H1 (cell line): ENCODE measurements around the gene NT5E. TPM values are rescaled to one million over a fixed set of nuclear protein-coding genes. Genes with fewer than 3 reads are reported as not detected.

ENCODE experiments used
- CTCF ChIA-PET: fragments of 300-600 bp; sonication (Branson Sonifier 250); formaldehyde crosslinking; loops from one replicate; lab custom pipeline; 2021; ENCODE audit not compliant: partially characterized antibody; lab: Charles Lee
- POLR2A ChIA-PET: fragments of 300-600 bp; sonication (Branson Sonifier 250); formaldehyde crosslinking; loops from one replicate; lab custom pipeline; 2021; ENCODE audit warnings: inconsistent platforms; ENCODE audit not compliant: partially characterized antibody; lab: Charles Lee
- DNase-seq, 2 experiments: peaks; one replicate each; pipeline versions ENCODE4 v3.0.0 to v3.0.0-alpha.2; 2010 to 2022; ENCODE audit warnings: low spot score in 2 of 2, low read depth in 1 of 2, mixed read lengths in 1 of 2
- FAIRE-seq: peaks from 2 replicates; lab custom pipeline; 2011; peaks lifted over from hg19 to GRCh38; lab: Jason Lieb, UNC
- H2AFZ ChIP-seq: 2 replicates; pipeline ENCODE4 v1.8.1; 2012; ENCODE audit warnings: low read length, inconsistent platforms
- H2AK5ac ChIP-seq: 2 replicates; pipeline ENCODE4 v1.6.1; 2013; ENCODE audit warnings: low read depth, low read length
- H2BK120ac ChIP-seq: replicated peaks from 2 replicates; pipeline ENCODE3; 2013; ENCODE audit warnings: low read depth, low read length, inconsistent platforms
- H2BK12ac ChIP-seq: 2 replicates; pipeline ENCODE4 v1.6.1; 2013; ENCODE audit warnings: low read depth, low read length
- H2BK15ac ChIP-seq: 2 replicates; pipeline ENCODE4 v1.6.1; 2013; ENCODE audit warnings: low read length
- H2BK20ac ChIP-seq: 2 replicates; pipeline ENCODE4 v1.6.1; 2013; ENCODE audit warnings: low read length
- H2BK5ac ChIP-seq: 2 replicates; pipeline ENCODE4 v1.6.1; 2013; ENCODE audit warnings: low read depth, low read length
- H3K14ac ChIP-seq: 2 replicates; pipeline ENCODE4 v1.6.1; 2013; ENCODE audit warnings: inconsistent platforms; ENCODE audit not compliant: insufficient read length
- H3K18ac ChIP-seq: 2 replicates; pipeline ENCODE4 v1.6.1; 2013; ENCODE audit warnings: low read length; ENCODE audit errors: extremely low read depth
- H3K23ac ChIP-seq: 2 replicates; pipeline ENCODE4 v1.6.1; 2013; ENCODE audit warnings: inconsistent platforms; ENCODE audit not compliant: insufficient read length
- H3K23me2 ChIP-seq: 2 replicates; pipeline ENCODE4 v1.6.1; 2013; ENCODE audit warnings: low read depth, low read length
- H3K27ac ChIP-seq: 2 replicates; pipeline ENCODE4 v1.6.1; 2011; ENCODE audit warnings: low read depth, low read length, inconsistent platforms
- H3K27me3 ChIP-seq, 4 experiments: replicated peaks in 1 of 4; 1 replicate in 1 of 4; 2 replicates in 3 of 4; pipeline versions ENCODE4 v1.6.1 to v1.8.1; 2011 to 2013; ENCODE audit warnings: low read length in 3 of 4, mild to moderate bottlenecking in 3 of 4, inconsistent platforms in 2 of 4, mixed read lengths in 2 of 4, moderate library complexity in 1 of 4; ENCODE audit not compliant: control insufficient read depth in 3 of 4, insufficient read depth in 3 of 4; ENCODE audit errors: extremely low read depth in 1 of 4
- H3K36me3 ChIP-seq, 4 experiments: 2 replicates each; pipeline versions ENCODE4 v1.6.1 to v1.8.1; 2011 to 2013; ENCODE audit warnings: mild to moderate bottlenecking in 4 of 4, low read length in 3 of 4, moderate library complexity in 2 of 4, control low read depth in 1 of 4, inconsistent platforms in 1 of 4; ENCODE audit not compliant: insufficient read depth in 4 of 4, control insufficient read depth in 2 of 4
- H3K4ac ChIP-seq: replicated peaks from 2 replicates; pipeline ENCODE3; 2013; ENCODE audit warnings: low read length, low read depth, mixed read lengths, inconsistent platforms; ENCODE audit not compliant: insufficient read length
- H3K4me1 ChIP-seq, 4 experiments: replicated peaks in 1 of 4; 1 replicate in 1 of 4; 2 replicates in 3 of 4; pipeline versions ENCODE4 v1.6.1 to v1.8.1; 2011 to 2013; ENCODE audit warnings: low read length in 3 of 4, inconsistent platforms in 2 of 4, mixed read lengths in 1 of 4; ENCODE audit not compliant: insufficient read depth in 4 of 4, control insufficient read depth in 3 of 4
- H3K4me2 ChIP-seq, 2 experiments: 2 replicates each; pipeline versions ENCODE4 v1.6.1 to v1.8.1; 2011 to 2013; ENCODE audit warnings: low read depth in 2 of 2, low read length in 2 of 2, control low read depth in 1 of 2, inconsistent platforms in 1 of 2, mild to moderate bottlenecking in 1 of 2; ENCODE audit not compliant: insufficient read depth in 1 of 2
- H3K4me3 ChIP-seq, 4 experiments: fragments of 200-600, 300-600 bp in 1 of 4; sonication (generic), shearing (Covaris generic), sonication (Bioruptor Twin) in 1 of 4; 2 replicates each; pipeline versions ENCODE4 v1.5.1 to v1.8.1; 2011 to 2016; ENCODE audit warnings: low read length in 4 of 4, low read depth in 3 of 4, control low read depth in 2 of 4, inconsistent platforms in 2 of 4, mild to moderate bottlenecking in 2 of 4, mixed read lengths in 1 of 4, moderate library complexity in 1 of 4; ENCODE audit not compliant: insufficient read depth in 2 of 4; ENCODE audit errors: extremely low read depth in 1 of 4
- H3K56ac ChIP-seq: replicated peaks from 2 replicates; pipeline ENCODE3; 2013; ENCODE audit warnings: low read depth, mild to moderate bottlenecking, mixed read lengths, low read length, inconsistent platforms; ENCODE audit not compliant: insufficient read length
- H3K79me1 ChIP-seq: 2 replicates; pipeline ENCODE4 v1.6.1; 2013; ENCODE audit warnings: low read depth, low read length, control low read depth
- H3K79me2 ChIP-seq, 2 experiments: 2 replicates each; pipeline versions ENCODE4 v1.6.1 to v1.8.1; 2012 to 2013; ENCODE audit warnings: low read length in 2 of 2, mild to moderate bottlenecking in 2 of 2, inconsistent platforms in 1 of 2; ENCODE audit not compliant: insufficient read depth in 2 of 2, control insufficient read depth in 1 of 2
- H3K9ac ChIP-seq, 4 experiments: replicated peaks in 1 of 4; 1 replicate in 1 of 4; 2 replicates in 3 of 4; pipeline versions ENCODE4 v1.6.1 to v1.8.1; 2011 to 2013; ENCODE audit warnings: low read depth in 3 of 4, low read length in 3 of 4, control low read depth in 2 of 4, mild to moderate bottlenecking in 2 of 4, moderate library complexity in 2 of 4, inconsistent platforms in 1 of 4; ENCODE audit errors: extremely low read depth in 1 of 4
- H3K9me3 ChIP-seq, 2 experiments: 2 replicates each; pipeline versions ENCODE4 v1.6.1 to v1.8.1; 2012 to 2013; ENCODE audit warnings: mild to moderate bottlenecking in 2 of 2, moderate library complexity in 2 of 2, control low read depth in 1 of 2, inconsistent platforms in 1 of 2, low read depth in 1 of 2, low read length in 1 of 2, mixed read lengths in 1 of 2; ENCODE audit not compliant: insufficient read depth in 2 of 2
- H4K20me1 ChIP-seq, 2 experiments: replicated peaks in 1 of 2; 2 replicates each; pipeline versions ENCODE3 to v1.8.1; 2011 to 2013; ENCODE audit warnings: inconsistent platforms in 2 of 2, low read length in 2 of 2, mild to moderate bottlenecking in 1 of 2; ENCODE audit not compliant: insufficient read depth in 2 of 2, control insufficient read depth in 1 of 2
- H4K5ac ChIP-seq: 2 replicates; pipeline ENCODE4 v1.6.1; 2013; ENCODE audit warnings: low read length, low read depth, mixed read lengths, inconsistent platforms; ENCODE audit not compliant: insufficient read length
- H4K8ac ChIP-seq: 2 replicates; pipeline ENCODE4 v1.8.0; 2013; ENCODE audit warnings: mild to moderate bottlenecking, moderate library complexity, low read length, inconsistent platforms; ENCODE audit not compliant: insufficient read depth; ENCODE audit errors: extremely low read depth
- H4K91ac ChIP-seq: replicated peaks from 2 replicates; pipeline ENCODE3; 2013; ENCODE audit warnings: low read length, mixed read lengths, inconsistent platforms; ENCODE audit not compliant: insufficient read length
- ATF2 ChIP-seq: IDR thresholded peaks from 2 replicates; pipeline ENCODE4 v1.6.1; 2012; ENCODE audit warnings: low read length, inconsistent platforms
- CTCF ChIP-seq, 3 experiments: IDR thresholded peaks; 1 replicate in 2 of 3; 2 replicates in 1 of 3; pipeline versions ENCODE4 v1.5.1 to v1.6.1; 2011; ENCODE audit warnings: low read length in 3 of 3, mild to moderate bottlenecking in 3 of 3, inconsistent platforms in 2 of 3, low read depth in 1 of 3, moderate library complexity in 1 of 3; ENCODE audit not compliant: insufficient read depth in 1 of 3; ENCODE audit errors: control extremely low read depth in 1 of 3
- HDAC6 ChIP-seq: IDR thresholded peaks from one replicate; pipeline ENCODE4 v1.7.1; 2012; ENCODE audit warnings: low read depth, mild to moderate bottlenecking, inconsistent platforms, low read length, moderate library complexity
- KDM4A ChIP-seq: IDR thresholded peaks from one replicate; pipeline ENCODE4 v1.7.1; 2012; ENCODE audit warnings: low read depth, mild to moderate bottlenecking, moderate library complexity, low read length, inconsistent platforms; ENCODE audit not compliant: severe bottlenecking
- MAX ChIP-seq: IDR thresholded peaks from 2 replicates; pipeline ENCODE4 v1.6.1; 2012; ENCODE audit warnings: inconsistent platforms
- SIX5 ChIP-seq: IDR thresholded peaks from 2 replicates; pipeline ENCODE4 v1.6.1; 2011; ENCODE audit warnings: mild to moderate bottlenecking, low read depth, low read length
- TAF1 ChIP-seq: IDR thresholded peaks from 2 replicates; pipeline ENCODE4 v1.6.1; 2011; ENCODE audit warnings: mild to moderate bottlenecking, low read depth, low read length
- USF2 ChIP-seq: IDR thresholded peaks from 2 replicates; pipeline ENCODE4 v1.6.1; 2011; ENCODE audit warnings: low read length, improper control_type of control experiment
- WGBS, 2 experiments: shearing (Covaris generic) in 1 of 2; methylation state at CpG; one replicate each; pipeline versions ENCODE4 v1.1.6 to v1.1.7; 2013 to 2015; ENCODE audit warnings: low lambda C conversion rate in 2 of 2, mixed read lengths in 2 of 2, inconsistent platforms in 1 of 2, low coverage in 1 of 2, missing lambda C conversion rate in 1 of 2; ENCODE audit not compliant: insufficient replicate concordance in 2 of 2, insufficient coverage in 1 of 2, insufficient read length in 1 of 2; ENCODE audit errors: extremely low coverage in 1 of 2, missing lambda C conversion rate in 1 of 2; 5-methylcytosine and 5-hydroxymethylcytosine counted together
- polyA plus RNA-seq, 7 experiments: library from polyadenylated mRNA; depleted of rRNA in 3 of 7; stranded (reverse) in 5 of 7; unstranded in 2 of 7; fragments of >200 nt in 5 of 7; fragments of 200-250 nt in 2 of 7; gene quantifications; 1 replicate in 5 of 7; 2 replicates in 1 of 7; 4 replicates in 1 of 7; pipeline versions ENCODE4 v1.2.1 to v1.2.3, GENCODE V29; 2011 to 2013; ENCODE audit warnings: missing spikeins in 2 of 7, mixed read lengths in 2 of 7
- total RNA-seq: library from RNA; stranded (reverse); fragmentation: NEBNext Ultra II Directional; extraction: Animal tissue kit (Norgen Biotek cat#: 25700); gene quantifications from 2 replicates; pipeline ENCODE4 v1.2.1, GENCODE V29; 2021

Gene NT5E
- total and polyA plus RNA-seq, 2 of the 8 experiments (the other 6 are each of a cell fraction or from before 2014, with no cell fraction given) = 0.74 to 1.5 TPM

GRCh38 chr6:85464260-85464644, 14.4 kb downstream of the NT5E start:
- CTCF ChIA-PET = interaction anchor here (1.6 to 10.5 kb wide), 4 partner anchors 12 to 81 kb away, joined by 3 to 99 read pairs (median 7); partner anchors contain the start of gene NT5E
- POLR2A ChIA-PET = no interaction called here
- Histone ChIP-seq H2BK15ac (no peak overlapping the region), H2BK5ac (no peak overlapping the region), H3K4me1 (0 out of 7 replicates have a peak, but pooled peaks cover 0 to 4% (median 0%) of the 10 kb centered on the region in 4 experiments), H3K9me3 (no peaks in the 10 kb centered on the region), H4K91ac (no peak overlapping the region), H3K14ac (no peak overlapping the region), H2AFZ (no peak overlapping the region), H3K18ac (no peak overlapping the region), H3K4me2 (no peak overlapping the region), H4K8ac (no peak overlapping the region), H2AK5ac (no peak overlapping the region), H3K56ac (no peak overlapping the region), H4K20me1 (no peaks in the 10 kb centered on the region), H3K27ac (no peak overlapping the region), H3K79me1 (no peaks in the 10 kb centered on the region), H3K4ac (no peak overlapping the region), H3K9ac (no peak overlapping the region), H2BK120ac (no peak overlapping the region), H3K4me3 (no peak overlapping the region), H2BK12ac (no peak overlapping the region), H3K23me2 (no peaks in the 10 kb centered on the region), H3K27me3 (no peaks in the 10 kb centered on the region), H3K79me2 (no peaks in the 10 kb centered on the region), H3K36me3 (no peaks in the 10 kb centered on the region), H2BK20ac (no peak overlapping the region), H3K23ac (no peak overlapping the region), H4K5ac (no peak overlapping the region)
- WGBS, 2 experiments = 85% methylated on average over 4 of the region's 4 CpGs; no CpG with 5 or more reads in 1 of the 2 experiments
- FAIRE-seq = no peak
- no peak for DNase-seq
- TF ChIP-seq USF2 (no peak), MAX (no peak), ATF2 (no peak), KDM4A (no peak), HDAC6 (no peak), CTCF (IDR thresholded peaks at IDR 0.05; ENCODE audit: control extremely low read depth in 1 of 3, insufficient read depth in 1 of 3, low read depth in 1 of 3, low read length in 3 of 3) (no peak), SIX5 (no peak), TAF1 (no peak)
